Islet precursor cell (in vitro differentiated cells): ENCODE results near the gene TLCD2.
"Not testable (repeated sequence)": the region's sequence is repeated elsewhere in the genome, so short reads cannot be mapped to it uniquely, and the experiment has no call there.

Source experiments
- DNase-seq: peaks from one replicate; pipeline ENCODE4 v3.0.0-alpha.2; 2018

TLCD2 gene

DNA sequence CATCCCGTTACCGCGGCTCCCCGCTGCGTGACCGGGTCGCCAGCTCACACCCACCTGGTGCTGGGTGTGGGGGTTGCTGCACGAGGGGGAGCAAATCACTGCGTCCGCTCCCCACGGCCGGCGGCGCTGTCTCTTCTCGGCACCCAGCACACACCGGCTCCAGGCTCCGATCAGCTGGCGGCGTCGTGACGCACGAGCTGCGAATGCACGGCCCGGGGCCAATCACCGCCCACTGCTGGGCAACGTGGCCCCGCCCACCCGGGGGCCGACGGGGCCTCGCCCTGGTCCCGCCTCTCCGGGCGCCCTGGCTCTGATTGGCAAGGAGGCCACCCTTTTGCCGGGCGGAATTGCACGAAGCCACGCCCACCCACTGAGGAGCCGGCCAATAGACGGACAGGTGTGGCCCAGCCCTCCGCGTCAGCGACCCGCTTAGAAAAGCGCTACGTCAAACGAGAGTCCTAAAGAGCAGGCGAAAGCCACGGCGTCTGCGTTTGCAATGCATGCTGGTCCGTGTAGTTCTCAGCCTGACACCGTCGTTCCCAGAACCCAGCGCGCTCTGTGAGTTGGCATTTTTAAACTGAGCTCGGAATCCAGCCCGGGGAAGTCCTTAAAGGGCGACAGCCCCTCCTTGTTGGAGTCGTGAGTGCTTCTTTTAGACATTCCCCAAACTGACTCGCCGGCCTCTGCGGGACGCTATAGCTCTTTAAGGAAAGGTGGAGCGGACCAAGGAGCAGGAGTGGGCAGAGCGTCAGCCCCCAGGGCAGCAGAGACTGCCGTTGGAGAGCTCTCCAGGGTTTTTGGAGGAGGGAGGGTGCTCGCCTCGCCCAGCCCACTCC lies 6.1 kb upstream of the TLCD2 start:
- peak; percentile 100 for DNase-seq

- DNase-seq, result no peak
Observed at GRCh38 chr17:1715803-1716075, 5.6 kb upstream of the TLCD2 start.

DNA sequence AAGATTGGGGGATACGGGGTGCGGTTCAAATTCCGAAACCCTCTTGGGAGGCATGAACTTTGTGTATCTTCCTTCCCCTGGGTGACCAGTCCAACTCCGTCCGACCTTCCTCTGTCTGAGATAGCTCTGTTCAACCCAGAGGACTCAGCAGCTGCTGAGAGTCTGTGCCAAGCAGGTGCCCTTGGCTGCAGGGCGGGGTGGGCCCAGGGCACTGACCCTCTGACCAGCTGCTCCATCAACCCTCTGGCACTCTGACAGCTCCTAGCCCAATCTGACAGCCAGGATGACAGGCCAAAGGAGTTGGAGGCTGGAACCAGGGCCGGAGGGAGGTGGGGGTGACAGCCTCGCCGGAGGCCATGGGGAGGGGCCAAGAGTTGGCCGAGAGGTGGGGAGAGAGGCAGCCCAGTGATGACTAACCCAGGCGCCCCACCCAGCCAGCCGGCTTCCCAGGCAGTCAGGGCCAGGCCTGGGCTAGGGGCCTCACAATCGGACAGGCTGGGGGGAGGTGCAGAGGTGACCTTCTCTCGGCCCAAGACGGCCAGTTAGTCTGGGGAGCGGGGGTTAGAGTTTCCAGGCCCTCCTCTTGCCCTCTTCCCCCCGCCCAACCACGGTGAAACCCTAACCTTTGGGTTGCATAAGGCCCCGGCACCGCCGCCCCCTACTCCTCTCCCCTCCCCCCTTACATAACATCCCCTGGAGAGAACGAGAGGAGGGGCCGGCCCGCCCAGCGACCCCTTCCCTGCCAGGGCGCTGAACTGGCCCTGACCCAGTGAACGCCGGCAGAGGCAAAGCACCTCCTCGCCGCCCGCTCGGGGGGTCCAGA lies 5.0 kb upstream of the TLCD2 start:
- DNase-seq, result peak; percentile 98

- peak; percentile 100 for DNase-seq
Observed at GRCh38 chr17:1714427-1714979, 4.3 kb upstream of the TLCD2 start.

DNA sequence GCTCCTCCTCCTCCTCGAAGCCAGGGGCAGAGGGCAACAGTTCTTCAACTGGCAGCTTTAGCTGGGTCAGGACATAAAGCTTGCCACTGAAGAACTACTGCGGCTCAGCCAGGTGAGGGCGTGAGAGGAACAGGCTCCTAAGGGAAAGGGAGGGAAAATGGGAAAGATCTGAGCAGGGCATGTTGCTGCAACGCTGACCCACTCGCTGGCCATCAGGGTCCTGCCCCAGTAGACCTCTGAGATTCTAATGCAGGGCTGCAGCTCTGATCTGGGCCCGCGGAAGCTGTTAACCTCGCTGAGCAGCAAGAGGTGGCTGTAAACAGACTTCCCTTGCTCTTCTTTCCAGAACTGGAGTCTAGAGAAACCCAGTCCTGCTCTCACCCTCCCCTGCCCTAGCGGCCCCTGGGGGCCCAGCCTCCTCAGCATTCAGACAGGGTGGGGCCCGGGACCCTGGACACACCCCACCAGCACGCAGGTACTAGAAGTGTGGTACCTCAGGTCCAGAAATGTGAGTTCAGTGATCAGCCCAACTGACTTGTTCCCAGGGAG lies 3.8 kb upstream of the TLCD2 start:
- peak; percentile 89 for DNase-seq

- DNase-seq, result no peak
Observed at GRCh38 chr17:1713160-1713877, 3.1 kb upstream of the TLCD2 start.

- DNase-seq, result no peak
Observed at GRCh38 chr17:1712271-1712670, 2.1 kb upstream of the TLCD2 start.

GRCh38 chr17:1711804-1712203 lies 1.6 kb upstream of the TLCD2 start:
- no peak for DNase-seq

- peak; percentile 84 for DNase-seq
Observed at GRCh38 chr17:1710807-1711553, 803 bp upstream of the TLCD2 start.

DNA sequence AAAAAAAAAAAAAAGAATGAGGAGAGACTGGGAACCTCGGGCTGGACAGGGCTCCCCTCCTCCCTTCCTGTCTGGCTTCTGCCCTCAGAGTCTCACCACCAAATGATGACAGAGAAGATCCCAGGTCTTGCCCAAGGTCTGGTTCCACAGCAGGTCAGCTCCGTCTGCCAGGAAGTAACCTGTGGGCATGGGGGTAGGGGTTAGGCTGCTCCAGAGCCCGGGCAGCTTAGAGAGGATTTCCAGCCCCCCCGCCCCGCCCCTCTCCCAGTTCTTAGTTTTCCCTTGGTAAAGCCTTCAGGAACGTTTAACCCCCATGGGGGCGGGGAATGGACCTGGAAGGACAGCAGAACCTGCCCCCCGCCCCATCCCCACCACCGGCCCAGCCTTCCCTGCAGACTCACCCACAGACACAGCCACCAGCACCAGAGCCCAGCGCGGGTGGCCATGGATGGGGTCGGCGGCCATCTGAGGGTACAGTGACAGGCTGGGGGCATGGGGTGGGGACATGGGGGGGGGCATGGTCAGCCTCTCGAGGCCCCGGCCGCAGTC lies 700 bp downstream of the TLCD2 start:
- DNase-seq, result peak; percentile 68

- not testable (repeated sequence) for DNase-seq
Observed at GRCh38 chr17:1708791-1709346, 1.3 kb downstream of the TLCD2 start.

DNA sequence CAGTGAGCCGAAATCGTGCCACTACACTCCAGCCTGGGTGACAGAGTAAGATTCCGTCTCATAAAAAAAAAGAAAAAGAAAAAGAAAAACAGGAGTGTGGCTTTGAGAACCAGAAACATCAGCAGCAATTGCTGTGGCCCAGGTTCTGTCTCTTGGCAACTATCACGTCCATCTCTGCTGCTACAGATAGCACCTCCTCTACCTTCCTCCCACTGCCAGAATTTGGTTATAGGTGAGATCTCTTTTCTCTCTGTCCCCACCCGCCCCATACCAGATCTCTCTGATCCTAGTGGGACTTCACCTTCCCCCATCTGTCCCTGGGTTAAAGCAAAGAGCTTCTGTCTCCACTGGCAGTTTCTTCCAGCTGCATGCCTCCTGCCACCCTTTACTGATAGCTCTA lies 3.1 kb downstream of the TLCD2 start:
- no peak for DNase-seq

DNA sequence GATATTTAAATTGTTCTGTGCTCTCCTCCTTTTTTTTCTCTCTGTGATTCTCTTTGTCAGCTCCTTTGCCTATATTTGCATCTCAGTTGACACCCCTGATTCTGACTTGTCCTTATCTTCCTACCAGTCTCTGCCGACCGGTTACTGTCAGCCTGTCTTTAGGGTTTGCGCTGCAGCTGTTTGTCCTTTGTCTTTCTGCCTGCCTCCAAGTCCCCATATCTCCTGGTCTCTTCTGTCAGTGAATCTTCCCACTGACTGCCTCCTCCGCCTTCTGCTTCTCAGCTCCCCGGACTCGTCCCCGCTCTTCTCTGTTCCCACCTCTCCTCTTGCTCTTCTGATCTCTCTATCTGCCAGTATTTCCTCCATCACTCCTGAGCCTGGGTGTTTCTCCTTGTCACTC lies 5.2 kb downstream of the TLCD2 start:
- DNase-seq, result no peak

DNA sequence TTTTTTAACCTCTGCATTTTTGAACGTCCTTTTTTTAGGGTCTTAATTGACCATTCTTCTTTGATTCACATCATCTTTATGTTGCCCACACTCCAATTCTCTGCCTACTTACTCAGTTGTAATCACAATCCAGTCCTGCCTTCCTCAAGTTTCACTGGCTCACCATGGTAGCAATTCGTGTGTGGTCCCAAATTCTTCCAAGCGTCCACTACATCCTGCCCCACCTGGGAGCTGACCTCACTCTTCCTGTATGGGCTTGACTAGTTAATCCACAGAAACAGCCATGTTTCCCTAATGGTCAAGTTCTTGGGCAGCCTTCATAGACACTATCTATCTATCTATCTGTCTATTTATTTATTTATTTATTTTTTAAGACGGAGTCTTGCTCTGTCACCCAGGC lies 7.1 kb downstream of the TLCD2 start:
- DNase-seq, result peak; percentile 55

GRCh38 chr17:1699891-1700290 lies 10.3 kb downstream of the TLCD2 start:
- DNase-seq, result not testable (repeated sequence)

- DNase-seq, result no peak
Observed at GRCh38 chr17:1697681-1698080, 12.5 kb downstream of the TLCD2 start.

DNA sequence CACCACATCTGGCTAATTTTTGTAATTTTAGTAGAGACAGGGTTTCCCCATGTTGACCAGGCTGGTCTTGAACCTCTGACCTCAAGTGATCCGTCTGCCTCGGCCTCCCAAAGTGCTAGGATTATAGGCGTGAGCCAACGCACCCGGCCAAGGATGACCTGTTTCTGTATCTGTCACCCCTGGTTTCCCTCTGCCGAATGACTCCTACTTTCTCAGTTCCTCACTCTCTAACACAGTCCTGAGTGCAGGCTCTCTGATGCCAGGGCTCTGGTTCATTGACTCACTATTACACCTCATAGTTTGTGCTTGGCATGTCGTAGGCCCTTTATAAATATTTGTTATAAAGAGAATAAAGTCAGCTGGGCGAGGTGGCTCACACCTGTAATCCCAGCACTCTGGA lies 14.8 kb downstream of the TLCD2 start:
- DNase-seq, result no peak

GRCh38 chr17:1693339-1693738 lies 16.8 kb downstream of the TLCD2 start:
- DNase-seq, result no peak

DNA sequence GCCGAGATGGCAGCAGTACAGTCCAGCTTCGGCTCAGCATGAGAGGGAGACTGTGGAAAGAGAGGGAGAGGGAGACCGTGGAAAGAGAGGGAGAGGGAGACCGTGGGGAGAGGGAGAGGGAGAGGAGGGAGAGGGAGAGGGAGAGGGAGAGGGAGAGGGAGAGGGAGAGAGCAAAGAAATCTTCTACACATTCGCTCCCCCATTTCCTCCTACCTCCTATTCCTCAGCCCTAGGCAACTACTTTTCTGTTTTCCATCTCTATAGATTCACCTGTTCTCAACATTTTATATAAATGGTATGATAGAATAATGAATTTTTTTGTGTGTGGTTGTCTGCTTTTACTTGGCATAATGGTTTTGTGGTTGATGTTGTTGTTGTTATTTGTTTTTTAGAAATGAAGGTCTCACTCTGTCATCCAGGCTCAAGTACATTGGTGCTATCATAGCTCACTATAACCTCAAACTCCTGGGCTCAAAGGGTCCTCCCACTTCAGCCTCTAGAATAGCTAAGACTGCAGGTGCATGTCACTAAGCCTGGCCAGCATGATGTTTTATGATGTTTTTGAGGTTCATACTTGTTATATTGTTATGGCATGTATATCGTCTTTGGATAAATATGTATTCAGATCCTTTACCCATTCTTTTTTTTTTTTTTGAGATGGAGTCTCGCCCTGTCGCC lies 19.5 kb downstream of the TLCD2 start:
- no peak for DNase-seq

DNA sequence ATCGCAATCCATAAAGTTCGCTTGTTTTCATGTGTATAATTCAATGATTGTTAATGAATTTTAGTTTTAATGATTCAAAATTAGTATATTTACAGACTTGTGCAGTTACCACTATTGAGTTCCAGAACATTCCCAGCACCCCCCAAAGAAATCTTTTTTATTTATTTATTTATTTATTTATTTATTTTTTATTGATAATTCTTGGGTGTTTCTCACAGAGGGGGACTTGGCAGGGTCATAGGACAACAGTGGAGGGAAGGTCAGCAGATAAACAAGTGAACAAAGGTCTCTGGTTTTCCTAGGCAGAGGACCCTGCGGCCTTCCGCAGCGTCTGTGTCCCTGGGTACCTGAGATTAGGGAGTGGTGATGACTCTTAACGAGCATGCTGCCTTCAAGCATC lies 21.8 kb downstream of the TLCD2 start:
- DNase-seq, result not testable (repeated sequence)

- no peak for DNase-seq
Observed at GRCh38 chr17:1686086-1686485, 24.1 kb downstream of the TLCD2 start.
